AG04450 (cell line): ENCODE results near the gene TXNIP. TPM values are rescaled to one million over a fixed set of nuclear protein-coding genes. Genes with fewer than 3 reads are reported as not detected.

Source experiments
- CTCF ChIA-PET: fragments of 300-600, 350-600 bp; formaldehyde crosslinking; extraction: SDS; loops from one replicate; lab custom pipeline; 2022; ENCODE audit warnings: antibody characterized with exemption, inconsistent platforms; lab: Charles Lee
- POLR2A ChIA-PET: fragments of 350-600 bp; formaldehyde crosslinking; extraction: SDS; loops from one replicate; lab custom pipeline; 2021; ENCODE audit warnings: antibody characterized with exemption, inconsistent platforms; lab: Yijun Ruan, JAX
- DNase-seq: peaks from one replicate; pipeline ENCODE4 v3.0.0-alpha.2; 2011; ENCODE audit warnings: low read depth, low spot score
- H3K27ac ChIP-seq: one replicate; pipeline ENCODE4 v1.5.1; 2012; ENCODE audit warnings: low read depth, low read length, control low read depth
- H3K27me3 ChIP-seq: one replicate; pipeline ENCODE4 v1.6.0; 2012; ENCODE audit warnings: low read length; ENCODE audit not compliant: control insufficient read depth, insufficient read depth
- H3K4me3 ChIP-seq: 2 replicates; pipeline ENCODE4 v1.5.1; 2011; ENCODE audit warnings: mild to moderate bottlenecking, low read depth, low read length, control low read depth
- H3K9me3 ChIP-seq: 2 replicates; pipeline ENCODE4 v1.5.1; 2012; ENCODE audit warnings: low read length; ENCODE audit not compliant: control insufficient read depth, insufficient read depth
- polyA plus RNA-seq: library from polyadenylated mRNA; depleted of rRNA; stranded (reverse); fragments of >200 nt; gene quantifications from 2 replicates; pipeline ENCODE4 v1.2.3, GENCODE V29; 2011
- TF ChIP-seq, protein P1 (sequence below): IDR thresholded peaks from 2 replicates; pipeline ENCODE4 v1.5.1; 2011; ENCODE audit warnings: low read depth, low read length, control low read depth, inconsistent platforms

Gene TXNIP
- polyA plus RNA-seq, 1 experiment = 229 TPM

DNA sequence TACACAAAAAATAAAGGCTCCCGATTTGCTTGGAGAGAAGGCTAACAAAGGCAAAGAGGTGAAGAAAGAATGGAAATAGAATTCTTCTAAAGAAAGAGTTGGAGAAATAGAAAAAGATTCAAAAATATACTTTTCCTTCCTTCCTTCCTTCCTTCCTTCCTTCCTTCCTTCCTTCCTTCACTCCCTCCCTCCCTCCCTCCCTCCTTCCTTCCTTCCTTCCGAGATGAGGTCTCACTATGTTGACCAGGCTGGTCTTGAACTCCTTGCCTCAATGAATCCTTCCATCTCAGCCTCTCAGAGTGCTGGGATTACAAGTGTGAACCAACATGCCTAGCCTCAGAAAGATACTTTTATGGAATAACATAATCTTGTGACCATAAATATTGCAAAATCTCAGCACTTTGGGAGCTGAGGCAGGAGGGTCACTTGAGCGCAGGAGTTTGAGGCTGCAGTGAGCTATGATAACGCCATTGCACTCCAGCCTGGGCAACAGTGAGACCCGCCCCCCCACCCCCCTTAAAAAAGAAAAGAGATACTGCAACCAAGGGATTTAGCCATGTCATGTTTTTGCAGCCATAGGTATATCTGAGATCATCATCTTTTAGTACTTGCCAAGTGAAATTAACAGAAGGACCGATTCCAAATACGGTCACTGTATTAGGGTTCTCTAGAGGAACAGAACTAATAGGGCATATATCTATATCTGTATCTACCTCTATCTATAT lies 26.2 kb upstream of the TXNIP start:
- CTCF ChIA-PET = interaction anchor here (0.7 to 4.7 kb wide), 6 partner anchors 10 to 177 kb away, joined by 3 to 22 read pairs (median 10); partner anchors contain the start of gene NUDT17
- POLR2A ChIA-PET = no interaction called here

DNA sequence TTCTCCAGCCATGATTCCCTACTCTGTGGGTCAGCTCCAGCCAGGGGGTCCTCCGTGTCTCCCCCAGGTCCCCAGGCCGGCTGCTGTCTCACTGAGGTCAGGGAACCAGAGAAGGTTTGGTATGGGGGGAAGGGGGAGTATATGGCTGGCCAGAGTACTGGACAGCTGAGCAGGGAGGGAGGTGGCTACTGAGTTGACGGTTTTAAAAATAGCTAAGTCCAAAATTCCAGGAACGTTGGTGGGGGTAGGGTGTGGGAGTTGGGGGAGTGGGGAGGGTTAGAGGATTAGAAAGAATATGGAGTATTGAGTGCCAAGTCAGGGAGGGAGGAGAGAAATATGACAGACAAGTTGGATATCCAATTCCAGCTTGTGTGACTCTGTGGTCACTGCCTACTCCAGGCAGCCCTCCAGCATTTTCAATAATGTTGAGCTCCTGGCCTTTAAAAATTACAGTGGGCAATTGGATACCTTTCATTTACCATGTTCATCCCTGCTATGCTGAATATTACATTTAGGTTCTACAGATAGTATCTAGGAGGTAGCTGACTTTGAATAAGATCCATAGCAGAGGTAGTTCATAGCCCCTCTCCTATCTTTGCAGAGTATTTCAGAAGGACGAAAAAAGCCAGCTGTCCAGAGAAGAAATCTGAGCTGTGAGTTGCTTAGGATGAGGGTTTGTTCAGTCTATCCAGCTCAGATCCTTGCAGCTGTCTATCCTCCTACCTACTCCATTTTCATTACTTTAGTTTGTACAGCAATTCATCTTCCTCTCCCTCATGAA lies 25.4 kb upstream of the TXNIP start, which contains the start of gene HJV:
Gene HJV (minus strand): TSS at position 114 of the 781 bp plus-strand sequence. CDS start 1,504 bp downstream, outside the sequence.
- POLR2A ChIA-PET = no interaction called here
- Histone ChIP-seq H3K27me3 (peaks cover 36% of the 10 kb centered on the region), H3K9me3 (no peaks in the 10 kb centered on the region; the same call in 1 of the 2 replicates), H3K4me3 (no peak within 1 kb of the TSS), H3K27ac (no peak within 1 kb of the TSS)
- TF ChIP-seq, protein P1, sequence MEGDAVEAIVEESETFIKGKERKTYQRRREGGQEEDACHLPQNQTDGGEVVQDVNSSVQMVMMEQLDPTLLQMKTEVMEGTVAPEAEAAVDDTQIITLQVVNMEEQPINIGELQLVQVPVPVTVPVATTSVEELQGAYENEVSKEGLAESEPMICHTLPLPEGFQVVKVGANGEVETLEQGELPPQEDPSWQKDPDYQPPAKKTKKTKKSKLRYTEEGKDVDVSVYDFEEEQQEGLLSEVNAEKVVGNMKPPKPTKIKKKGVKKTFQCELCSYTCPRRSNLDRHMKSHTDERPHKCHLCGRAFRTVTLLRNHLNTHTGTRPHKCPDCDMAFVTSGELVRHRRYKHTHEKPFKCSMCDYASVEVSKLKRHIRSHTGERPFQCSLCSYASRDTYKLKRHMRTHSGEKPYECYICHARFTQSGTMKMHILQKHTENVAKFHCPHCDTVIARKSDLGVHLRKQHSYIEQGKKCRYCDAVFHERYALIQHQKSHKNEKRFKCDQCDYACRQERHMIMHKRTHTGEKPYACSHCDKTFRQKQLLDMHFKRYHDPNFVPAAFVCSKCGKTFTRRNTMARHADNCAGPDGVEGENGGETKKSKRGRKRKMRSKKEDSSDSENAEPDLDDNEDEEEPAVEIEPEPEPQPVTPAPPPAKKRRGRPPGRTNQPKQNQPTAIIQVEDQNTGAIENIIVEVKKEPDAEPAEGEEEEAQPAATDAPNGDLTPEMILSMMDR = no peak
- CTCF ChIA-PET = interaction anchor here (0.6 to 4.7 kb wide), 6 partner anchors 8 to 177 kb away, joined by 3 to 22 read pairs (median 10); partner anchors contain the start of gene NUDT17
- no peak for DNase-seq

More for the DNA sequence above, 26.2 kb upstream of the TXNIP start:
- Histone ChIP-seq H3K27me3 (peaks cover 36% of the 10 kb centered on the region), H3K9me3 (no peaks in the 10 kb centered on the region; the same call in 1 of the 2 replicates), H3K27ac (no peak overlapping the region), H3K4me3 (no peak overlapping the region)
- no peak for DNase-seq
- TF ChIP-seq, protein P1 = no peak

DNA sequence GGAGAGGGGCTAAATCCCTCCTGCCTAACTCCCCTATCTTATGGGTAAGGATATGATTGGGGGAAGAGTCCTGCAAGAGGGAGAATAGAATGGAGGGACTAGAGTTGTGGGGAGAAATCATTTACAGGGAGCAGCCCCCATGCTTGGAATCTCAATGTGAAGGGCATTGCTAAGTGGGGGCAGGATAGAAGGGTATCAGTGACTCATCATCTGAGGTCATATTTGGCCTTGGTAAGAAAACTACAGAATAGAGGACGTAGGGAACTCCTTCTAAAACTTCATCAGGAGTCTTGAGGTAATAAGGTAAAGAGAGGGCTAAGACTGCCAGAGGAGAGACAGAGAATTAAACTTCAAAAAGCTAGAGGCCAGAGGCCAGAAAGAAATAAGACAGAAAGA lies 24.7 kb upstream of the TXNIP start:
- ChIA-PET CTCF (interaction anchor here (1.3 to 4.7 kb wide), 4 partner anchors 11 to 176 kb away, joined by 7 to 22 read pairs (median 16); partner anchors contain the start of gene NUDT17), POLR2A (no interaction called here)
- no peaks in the 10 kb centered on the region; the same call in 1 of the 2 replicates for H3K9me3 ChIP-seq
- no peak overlapping the region for H3K27ac ChIP-seq
- TF ChIP-seq, protein P1 = no peak
- peaks cover 36% of the 10 kb centered on the region for H3K27me3 ChIP-seq
- DNase-seq = no peak
- H3K4me3 ChIP-seq = no peak overlapping the region

DNA sequence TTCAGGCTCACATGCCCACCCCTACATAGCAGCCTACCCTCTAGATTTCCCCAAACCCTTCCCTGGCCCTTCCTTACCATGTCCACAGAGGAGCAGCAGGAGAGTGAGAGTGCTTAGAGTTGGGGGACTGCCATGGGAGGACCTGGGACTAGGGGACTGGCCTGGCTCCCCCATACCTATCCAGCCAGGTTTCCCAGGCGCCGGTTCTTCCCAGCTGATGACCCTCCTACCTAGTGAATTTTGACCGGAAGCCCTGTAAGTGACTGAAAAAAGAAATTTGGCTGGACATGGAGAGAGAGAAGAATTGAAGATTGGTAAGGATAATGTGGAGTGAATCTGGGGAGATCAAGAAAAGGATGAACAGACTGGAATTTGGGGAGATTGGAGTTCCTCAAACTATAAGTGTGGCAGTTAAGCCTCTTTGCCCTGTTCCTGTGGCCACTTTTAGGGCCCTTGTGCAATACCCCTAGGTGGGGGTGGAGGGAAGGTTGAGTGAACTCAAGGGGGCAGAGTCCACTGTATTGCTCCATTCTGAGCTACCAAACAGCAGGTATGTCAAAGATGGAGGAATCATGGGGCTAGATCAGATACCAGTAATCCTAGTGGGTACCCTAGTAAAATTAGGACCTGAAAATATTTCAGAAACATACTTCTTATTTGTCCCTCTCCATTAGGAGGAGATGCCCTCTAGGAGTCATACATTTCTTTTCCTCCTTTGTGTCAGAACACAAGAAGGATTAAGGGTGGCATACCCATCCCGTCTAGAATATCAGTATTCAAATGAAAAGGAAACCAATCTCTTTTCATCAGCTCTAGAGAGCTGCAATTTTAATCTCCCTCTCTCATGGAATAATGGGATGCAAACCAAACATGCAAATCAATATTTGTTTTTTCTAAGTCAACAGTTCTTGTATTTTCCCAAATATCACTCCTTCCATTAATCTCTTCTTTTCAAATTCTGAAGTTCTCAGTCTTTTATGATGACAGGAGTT lies 24.0 kb upstream of the TXNIP start:
- H3K27me3 ChIP-seq = peaks cover 36% of the 10 kb centered on the region
- no peak overlapping the region for H3K4me3 ChIP-seq
- no peak for DNase-seq
- CTCF ChIA-PET = interaction anchor here (1.3 to 4.7 kb wide), 4 partner anchors 12 to 43 kb away, joined by 5 to 22 read pairs (median 14); no protein-coding TSS in a partner anchor
- TF ChIP-seq, protein P1 = no peak
- no peaks in the 10 kb centered on the region; the same call in 1 of the 2 replicates for H3K9me3 ChIP-seq
- POLR2A ChIA-PET = no interaction called here
- no peak overlapping the region for H3K27ac ChIP-seq
